HS-5 (cell line): ENCODE data around the gene C22orf42.
"Not testable (repeated sequence)": the region's sequence is repeated elsewhere in the genome, so short reads cannot be mapped to it uniquely, and the experiment has no call there.

Experiments
- DNase-seq: peaks from one replicate; pipeline ENCODE4 v3.0.0-alpha.2; 2012; ENCODE audit warnings: low read depth

Gene C22orf42

DNA sequence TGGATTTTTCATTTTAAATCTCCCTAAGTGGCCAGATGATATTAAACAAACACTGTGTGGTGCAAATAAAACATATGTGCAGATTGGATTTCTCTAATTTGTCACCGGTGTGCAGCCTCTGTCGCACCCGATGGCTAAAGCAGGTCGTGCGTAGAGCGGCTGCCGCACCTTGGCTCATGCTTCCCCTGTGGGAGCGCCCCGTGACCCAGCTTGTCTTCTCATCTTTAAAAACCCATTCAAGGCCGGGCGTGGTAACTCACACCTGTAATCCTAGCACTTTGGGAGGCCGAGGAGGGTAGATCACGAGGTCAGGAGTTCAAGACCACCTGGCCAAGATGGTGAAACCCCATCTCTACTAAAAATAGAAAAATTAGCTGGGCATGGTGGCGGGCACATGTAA is 24.3 kb downstream of the C22orf42 start:
- DNase-seq, result not testable (repeated sequence)

DNA sequence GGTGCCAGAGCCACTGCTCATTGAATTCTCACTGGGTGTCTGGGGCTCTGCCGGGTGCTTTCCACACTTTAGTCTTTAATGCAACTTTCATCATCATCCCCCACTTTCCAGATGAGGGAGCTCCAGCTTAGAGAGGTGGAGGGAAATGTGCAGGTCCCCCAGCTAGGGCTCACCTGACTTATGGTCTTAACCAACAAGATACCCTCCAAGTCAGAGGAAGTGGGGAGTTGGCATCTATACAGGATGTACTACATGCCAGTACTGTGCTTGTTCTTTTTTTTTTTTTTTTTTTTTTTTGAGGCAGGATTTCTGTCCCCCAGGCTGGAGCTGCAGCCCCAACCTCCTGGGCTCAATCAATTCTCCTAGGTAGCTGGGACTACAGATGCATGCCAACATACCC is 26.3 kb downstream of the C22orf42 start:
- no peak for DNase-seq

DNA sequence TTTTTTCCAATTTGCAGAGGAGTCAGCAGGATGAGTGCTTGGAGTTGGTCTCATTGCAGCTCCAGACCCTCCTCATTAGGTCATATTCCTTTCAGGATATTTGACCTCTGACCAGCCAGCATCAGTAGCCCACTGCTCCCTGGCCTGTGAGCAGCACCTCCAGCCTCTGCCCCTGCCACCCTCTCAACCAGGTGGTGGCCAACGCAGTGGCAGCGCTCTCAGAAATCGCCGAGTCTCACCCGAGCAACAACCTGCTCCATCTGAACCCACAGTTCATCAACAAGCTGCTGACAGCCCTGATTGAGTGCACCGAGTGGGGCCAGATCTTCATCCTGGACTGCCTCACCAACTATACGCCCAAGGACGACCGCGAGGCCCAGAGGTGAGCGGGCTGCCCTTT is 27.0 kb downstream of the C22orf42 start:
- DNase-seq, result no peak

- DNase-seq, result no peak
These were observed 28.6 kb downstream of the C22orf42 start for GRCh38 chr22:32130464-32130863.

GRCh38 chr22:32127904-32128303 is 31.2 kb downstream of the C22orf42 start:
- DNase-seq, result no peak

- DNase-seq, result no peak
These were observed 35.4 kb downstream of the C22orf42 start for GRCh38 chr22:32123657-32124056.

DNA sequence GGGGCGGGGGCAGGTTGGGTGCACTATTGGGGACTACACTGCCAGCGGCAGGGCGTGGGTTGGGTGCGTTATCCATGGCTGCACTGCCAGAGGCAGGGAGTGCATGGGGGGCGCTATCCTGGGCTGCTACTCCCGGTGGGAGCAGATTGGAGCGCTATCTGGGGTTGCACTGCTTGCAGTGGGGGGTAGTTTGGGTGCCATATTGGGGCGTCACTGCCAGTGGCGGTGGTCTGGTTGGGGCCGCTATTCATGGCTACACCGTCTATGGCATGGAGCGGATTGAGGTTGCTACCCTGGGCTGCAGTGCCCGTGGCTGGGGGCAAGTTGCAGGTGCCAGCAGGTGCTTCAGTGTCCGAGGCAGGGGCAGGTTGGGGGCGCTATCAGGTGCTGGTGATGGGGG is 36.2 kb downstream of the C22orf42 start:
- no peak for DNase-seq

GRCh38 chr22:32120603-32121002 is 38.5 kb downstream of the C22orf42 start:
- DNase-seq, result no peak

GRCh38 chr22:32119568-32120235 is 39.4 kb downstream of the C22orf42 start:
- no peak for DNase-seq

DNA sequence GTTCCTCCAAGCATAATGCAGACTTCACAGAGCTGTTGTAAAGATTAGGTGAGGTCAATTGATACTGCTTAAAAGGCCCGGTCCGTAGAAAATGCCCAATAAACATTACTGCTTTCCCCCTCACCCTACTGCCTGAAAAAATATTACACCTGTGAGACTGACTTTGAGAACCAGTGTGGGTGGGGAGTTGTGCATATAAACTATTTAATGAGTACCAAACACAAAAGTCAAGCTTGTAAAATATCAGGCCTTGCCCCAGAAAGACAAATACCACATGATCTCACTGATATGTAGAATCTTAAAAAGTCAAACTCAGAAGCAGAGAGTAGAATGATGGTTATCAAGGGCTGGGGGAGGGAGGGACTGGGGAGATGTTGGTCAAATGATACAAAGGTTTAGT is 46.7 kb downstream of the C22orf42 start:
- DNase-seq, result no peak

- DNase-seq, result no peak
These were observed 52.2 kb downstream of the C22orf42 start for GRCh38 chr22:32106930-32107329.

DNA sequence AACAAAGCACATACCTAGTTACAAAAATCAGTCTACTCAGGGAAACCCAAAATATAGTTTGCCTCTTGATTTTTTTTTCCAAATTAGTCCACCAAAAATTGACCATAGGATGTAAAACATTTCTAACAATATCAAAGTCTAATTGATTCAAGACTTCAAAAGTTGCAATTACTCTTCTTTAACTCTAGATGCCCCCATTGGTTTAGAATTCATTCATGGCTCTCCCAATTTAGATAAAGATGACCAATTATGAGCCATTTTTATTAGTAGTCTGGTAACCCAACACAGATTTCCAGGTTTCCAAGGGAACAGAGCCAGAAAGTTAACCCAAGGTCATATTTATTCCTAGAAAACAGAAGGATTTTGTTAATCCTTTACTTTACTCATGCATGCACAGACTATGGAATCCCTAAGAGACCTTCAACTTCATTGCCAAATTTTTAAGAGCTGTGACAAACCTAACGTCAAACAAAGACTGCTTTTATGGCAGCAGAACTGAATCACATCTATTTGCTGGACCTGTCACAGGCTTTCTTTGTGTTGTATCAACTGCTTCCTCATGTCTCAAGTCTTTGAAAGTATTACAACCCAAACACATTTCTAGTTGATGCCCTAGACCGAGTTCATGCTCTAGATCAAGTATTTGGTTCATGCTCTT is 55.3 kb downstream of the C22orf42 start:
- no peak for DNase-seq

- no peak for DNase-seq
These were observed 58.4 kb downstream of the C22orf42 start for GRCh38 chr22:32100711-32101110.
